GM18499 (cell line): ENCODE results near the gene ARID1B.

ENCODE experiments used
- ATAC-seq: cut with Tn5 transposase; IDR thresholded peaks from one replicate; pipeline ENCODE4 v1.9.1; 2021; ENCODE audit warnings: moderate number of reproducible peaks; ENCODE audit not compliant: insufficient read depth, unreplicated experiment

ARID1B gene

GRCh38 chr6:157244175-157244574 is 467.0 kb downstream of the ARID1B start:
- no peak for ATAC-seq

- ATAC-seq, result no peak
Measured at GRCh38 chr6:157244780-157245179, 467.6 kb downstream of the ARID1B start.

DNA sequence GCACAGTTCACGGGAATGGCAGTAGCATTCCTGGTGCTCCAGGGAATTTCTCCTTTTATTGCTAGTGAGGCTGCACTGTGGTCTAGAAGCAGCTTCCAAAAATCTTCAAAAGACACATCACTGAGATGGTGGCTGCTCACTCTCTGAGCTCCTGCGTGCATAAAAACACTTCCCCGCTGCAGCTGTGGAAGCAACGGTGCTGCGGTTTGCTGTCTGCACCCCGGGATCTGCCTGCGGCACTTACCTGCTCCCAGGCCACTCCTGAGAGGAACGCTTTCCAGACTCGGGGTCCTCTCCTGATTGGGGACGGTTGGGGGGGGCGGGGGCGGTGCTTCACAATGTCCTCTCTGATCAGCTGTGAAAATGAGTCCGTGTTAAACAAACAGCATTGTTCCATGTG is 468.3 kb downstream of the ARID1B start:
- ATAC-seq, result no peak

GRCh38 chr6:157246048-157246630 is 469.0 kb downstream of the ARID1B start:
- no peak for ATAC-seq

DNA sequence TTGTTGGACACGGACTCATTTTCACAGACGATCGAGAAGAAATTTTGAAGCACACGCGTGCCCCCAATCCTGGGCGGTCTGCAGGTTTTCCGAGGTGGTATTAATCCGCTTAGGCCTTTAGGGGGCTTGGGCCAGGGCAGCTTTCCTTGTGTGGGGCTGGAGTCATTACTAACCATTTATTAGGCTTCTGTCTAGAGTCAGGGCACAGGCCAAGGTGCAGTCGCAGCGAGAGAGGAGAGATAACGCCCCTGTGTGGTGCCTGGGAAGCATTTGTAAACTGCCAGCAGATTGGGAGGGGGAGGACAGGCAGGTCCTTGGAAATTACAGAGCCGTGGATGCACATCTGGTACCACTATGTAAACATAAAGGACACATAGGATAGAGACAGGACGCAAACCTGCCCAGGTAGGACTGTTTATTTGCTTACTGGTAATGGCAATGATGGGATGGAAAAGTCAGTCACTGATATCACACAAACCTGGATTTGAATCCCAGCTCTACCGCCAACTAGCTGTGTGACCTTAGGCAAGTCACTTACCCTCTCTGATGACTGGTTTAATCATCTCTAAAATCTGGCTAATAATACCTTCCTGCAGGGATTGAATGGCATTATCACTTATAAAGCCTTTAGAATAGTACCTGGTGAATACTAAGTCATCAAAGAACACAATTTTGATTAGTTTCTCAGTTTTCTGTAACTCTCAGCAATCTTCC is 469.8 kb downstream of the ARID1B start:
- no peak for ATAC-seq

GRCh38 chr6:157248264-157248663 is 471.1 kb downstream of the ARID1B start:
- no peak for ATAC-seq

GRCh38 chr6:157249826-157250225 is 472.6 kb downstream of the ARID1B start:
- ATAC-seq, result no peak

DNA sequence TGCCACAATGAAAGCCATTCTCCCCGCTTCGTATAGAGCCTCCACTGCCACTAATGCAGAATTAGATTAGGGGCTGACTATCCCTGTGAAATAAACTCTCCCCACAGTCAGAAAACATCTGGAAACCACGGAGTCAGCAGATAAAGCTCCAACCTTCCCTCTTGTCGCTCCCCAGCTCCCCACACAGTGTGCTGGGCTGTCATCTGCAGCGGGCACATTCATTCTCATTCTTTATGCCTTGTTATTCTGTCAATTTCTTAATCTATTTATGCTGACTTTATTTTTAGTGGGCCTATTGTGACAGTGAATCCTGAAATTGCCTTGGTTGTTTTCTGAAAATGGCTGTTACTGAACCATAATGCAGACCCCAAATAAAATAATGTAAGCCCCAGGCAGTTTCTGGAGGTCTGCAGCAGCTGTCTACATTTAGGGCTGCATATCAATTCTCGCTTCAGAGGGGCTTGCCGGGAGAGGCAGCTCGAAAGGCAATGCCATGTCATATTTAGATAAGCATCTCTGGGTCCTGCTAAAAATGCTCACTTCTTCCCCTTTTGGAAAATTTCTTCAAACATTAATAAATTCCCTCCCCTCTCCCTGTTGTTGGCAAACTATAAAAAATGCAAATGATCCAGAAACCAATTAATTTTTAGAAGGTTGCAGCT is 474.5 kb downstream of the ARID1B start:
- ATAC-seq, result no peak

GRCh38 chr6:157253017-157253416 is 475.8 kb downstream of the ARID1B start:
- ATAC-seq, result no peak

- no peak for ATAC-seq
Measured at GRCh38 chr6:157253699-157254098, 476.5 kb downstream of the ARID1B start.

GRCh38 chr6:157254538-157254937 is 477.4 kb downstream of the ARID1B start:
- no peak for ATAC-seq

DNA sequence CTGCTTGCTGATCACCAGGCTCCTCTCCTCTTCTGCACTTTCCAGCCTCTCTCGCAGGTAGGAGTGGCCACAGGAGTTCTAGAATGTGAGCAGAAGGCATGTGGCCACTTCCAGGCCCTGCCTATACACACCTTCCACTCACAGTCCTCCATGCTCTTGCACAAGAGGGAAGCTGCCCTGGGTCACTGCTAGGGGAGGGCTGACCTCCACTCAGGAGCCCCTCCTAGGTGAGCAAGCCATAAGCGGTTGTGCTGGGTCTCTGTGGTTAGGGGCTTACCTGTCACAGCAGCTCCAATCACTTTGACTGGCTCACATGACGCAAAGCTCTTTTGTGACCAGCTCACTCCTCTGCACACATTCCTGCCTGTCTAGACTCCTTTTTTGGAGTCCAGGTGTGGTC is 477.9 kb downstream of the ARID1B start:
- no peak for ATAC-seq

- ATAC-seq, result no peak
Measured at GRCh38 chr6:157258878-157259277, 481.7 kb downstream of the ARID1B start.

DNA sequence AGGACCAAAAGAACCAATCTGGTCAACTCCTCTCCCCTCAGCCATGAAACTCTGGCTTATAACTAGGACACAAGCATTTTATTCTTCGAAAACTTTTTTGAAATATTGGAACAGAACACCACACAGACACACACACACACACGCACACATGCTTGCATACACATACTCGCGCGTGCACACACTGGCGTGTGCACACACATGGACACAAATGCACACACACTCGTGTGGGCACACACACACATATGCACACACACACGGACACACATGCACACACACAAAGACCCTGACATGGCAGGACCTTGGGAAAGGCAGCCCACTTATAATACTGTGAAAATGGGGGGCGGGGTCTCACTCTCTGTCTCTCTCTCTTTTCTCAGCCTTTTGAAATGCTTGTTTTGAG is 482.3 kb downstream of the ARID1B start:
- no peak for ATAC-seq
